K562 (cell line): ENCODE data around the gene ZNF672. TPM values are rescaled to one million over a fixed set of nuclear protein-coding genes. Genes with fewer than 3 reads are reported as not detected.

Experiments used
- ATAC-seq: fragments of 200-7000 bp; cut with Tn5 transposase; 3 replicates; pipeline ENCODE4 v1.9.1; 2020; ENCODE audit warnings: moderate library complexity
- BruUV-seq: library from RNA; stranded (reverse); fragments of 400-500 nt; replicated peaks from 2 replicates; lab custom pipeline; 2021; lab: Mats Ljungman, UMichigan
- CTCF ChIA-PET: fragments of 300-600 bp; formaldehyde crosslinking; extraction: SDS; loops from one replicate; lab custom pipeline; 2021; ENCODE audit warnings: low intra/inter-chr PET ratio; lab: Yijun Ruan, JAX
- POLR2A ChIA-PET: fragments of 300-600, 350-650 bp; sonication (Branson Sonifier 250); formaldehyde crosslinking; extraction: SDS; loops from one replicate; lab custom pipeline; 2021; ENCODE audit warnings: antibody characterized with exemption, inconsistent platforms; lab: Yijun Ruan, JAX
- DNase-seq, 4 experiments: peaks; one replicate each; pipeline versions ENCODE4 v3.0.0 to v3.0.0-alpha.2; 2011 to 2018; ENCODE audit warnings: low spot score in 3 of 4, mixed read lengths in 3 of 4; ENCODE audit errors: extremely low read depth in 1 of 4
- FAIRE-seq: peaks from 2 replicates; lab custom pipeline; 2011; peaks lifted over from hg19 to GRCh38; lab: Jason Lieb, UNC
- H2AFZ ChIP-seq: 2 replicates; pipeline ENCODE4 v1.6.0; 2011; ENCODE audit warnings: low read depth, low read length, control low read depth, inconsistent platforms
- H3K27ac ChIP-seq: fragments of 200-600 bp; 3 replicates; pipeline ENCODE4 v1.8.0; 2011; ENCODE audit warnings: low read depth, mild to moderate bottlenecking, control low read depth, inconsistent platforms, low read length, moderate library complexity, mixed read lengths; ENCODE audit errors: extremely low read depth
- H3K27me3 ChIP-seq, 2 experiments: fragments of 300-600 bp in 1 of 2; 2 replicates in 1 of 2; 3 replicates in 1 of 2; pipeline versions ENCODE4 v1.6.0 to v1.8.0; 2011; ENCODE audit warnings: inconsistent platforms in 2 of 2, low read length in 2 of 2, mild to moderate bottlenecking in 1 of 2, mixed read lengths in 1 of 2, moderate library complexity in 1 of 2; ENCODE audit not compliant: control insufficient read depth in 2 of 2, insufficient read depth in 2 of 2
- H3K36me3 ChIP-seq: fragments of 300-600 bp; 3 replicates; pipeline ENCODE4 v1.8.0; 2011; ENCODE audit warnings: mild to moderate bottlenecking, low read length, inconsistent platforms; ENCODE audit not compliant: control insufficient read depth, insufficient read depth
- H3K4me1 ChIP-seq, 2 experiments: fragments of 200-600 bp in 1 of 2; replicated peaks in 1 of 2; 2 replicates in 1 of 2; 3 replicates in 1 of 2; pipeline versions ENCODE4 v1.5.1 to v1.8.0; 2011; ENCODE audit warnings: inconsistent platforms in 2 of 2, low read length in 2 of 2, mild to moderate bottlenecking in 1 of 2, mixed read lengths in 1 of 2, moderate library complexity in 1 of 2; ENCODE audit not compliant: control insufficient read depth in 2 of 2, insufficient read depth in 2 of 2
- H3K4me2 ChIP-seq: 2 replicates; pipeline ENCODE4 v1.6.1; 2011; ENCODE audit warnings: low read length, control low read depth, inconsistent platforms, mixed read lengths; ENCODE audit not compliant: insufficient read depth
- H3K4me3 ChIP-seq: fragments of 200-600 bp; sonication (generic), shearing (Covaris generic); 2 replicates; pipeline ENCODE4 v1.5.1; 2016; ENCODE audit warnings: control low read depth, inconsistent platforms
- H3K79me2 ChIP-seq: fragments of 200-600 bp; 3 replicates; pipeline ENCODE4 v1.8.0; 2011; ENCODE audit warnings: low read length, inconsistent platforms; ENCODE audit not compliant: control insufficient read depth, insufficient read depth
- H3K9ac ChIP-seq, 2 experiments: 2 replicates each; pipeline versions ENCODE4 v1.6.0 to v1.6.1; 2011; ENCODE audit warnings: low read depth in 2 of 2, low read length in 2 of 2, control low read depth in 1 of 2, inconsistent platforms in 1 of 2, mild to moderate bottlenecking in 1 of 2, mixed read lengths in 1 of 2; ENCODE audit not compliant: insufficient read depth in 1 of 2
- H3K9me1 ChIP-seq: one replicate; pipeline ENCODE4 v1.6.0; 2011; ENCODE audit warnings: inconsistent platforms, mild to moderate bottlenecking, low read length, moderate library complexity; ENCODE audit not compliant: control insufficient read depth, insufficient read depth
- H3K9me3 ChIP-seq: replicated peaks from 2 replicates; pipeline ENCODE4 v1.5.1; 2011; ENCODE audit warnings: low read depth, low read length, inconsistent platforms; ENCODE audit not compliant: control insufficient read depth, insufficient read depth
- H4K20me1 ChIP-seq: replicated peaks from 2 replicates; pipeline ENCODE4 v1.6.1; 2011; ENCODE audit warnings: low read length, inconsistent platforms, mixed read lengths; ENCODE audit not compliant: control insufficient read depth, insufficient read depth
- CBX3 ChIP-seq, 2 experiments: IDR thresholded peaks; 1 replicate in 1 of 2; 2 replicates in 1 of 2; pipeline ENCODE4 v1.6.1; 2012; ENCODE audit warnings: inconsistent platforms in 2 of 2, low read length in 2 of 2, borderline replicate concordance in 1 of 2, control low read depth in 1 of 2
- FOSL1 ChIP-seq: fragments of 200-800 bp; sonication (Bioruptor generic); conservative IDR thresholded peaks from 2 replicates; pipeline ENCODE4 v1.6.1; 2016; ENCODE audit warnings: missing genetic modification characterization, missing compliant biosample characterization
- HCFC1 ChIP-seq: IDR thresholded peaks from 2 replicates; pipeline ENCODE4 v1.6.1; 2012; ENCODE audit warnings: low read depth, low read length, improper control_type of control experiment
- SLC30A9 ChIP-seq: fragments of 250-450 bp; sonication (Bioruptor Pico); IDR thresholded peaks from 2 replicates; pipeline ENCODE4 v1.8.0; 2022; ENCODE audit warnings: mild to moderate bottlenecking, moderate library complexity
- TAF1 ChIP-seq: IDR thresholded peaks from 2 replicates; pipeline ENCODE4 v1.6.1; 2011; ENCODE audit warnings: mild to moderate bottlenecking, low read length, moderate library complexity; ENCODE audit not compliant: insufficient read depth, control insufficient read depth, severe bottlenecking; ENCODE audit errors: extremely low read depth
- WGBS: fragments of 100-300 bp; shearing (Covaris generic); methylation state at CpG from one replicate; pipeline ENCODE4 v1.1.6; 2016; ENCODE audit warnings: low coverage, mixed read lengths; ENCODE audit not compliant: insufficient coverage; ENCODE audit errors: missing lambda C conversion rate; 5-methylcytosine and 5-hydroxymethylcytosine counted together
- in situ Hi-C: fragments of 300-500 bp; cut with MboI; formaldehyde crosslinking; loops from 4 replicates; pipeline ENCODE4 v1.15.0; 2018; ENCODE audit warnings: inconsistent platforms, mixed read lengths
- intact Hi-C: fragments of 100-400 bp; cut with micrococcal nuclease; formaldehyde crosslinking; loops from 2 replicates; pipeline ENCODE4 v1.14.2; 2022
- polyA plus RNA-seq, 8 experiments: library from polyadenylated mRNA; depleted of rRNA in 4 of 8; stranded (reverse) in 5 of 8; unstranded in 3 of 8; fragments of >200 nt; fragmentation: Nextera tagmentation in 2 of 8; fragmentation: Illumina TruSeq in 1 of 8; extraction: Ambion mirVana in 2 of 8; extraction: Trizol in 1 of 8; gene quantifications; 2 replicates each; pipeline versions ENCODE4 v1.2.1 to v1.2.3, GENCODE V29; 2011 to 2014; ENCODE audit warnings: inconsistent platforms in 1 of 8, missing spikeins in 1 of 8
- total RNA-seq, 7 experiments: library from RNA; depleted of rRNA in 6 of 7; stranded (reverse); fragments of >200 nt in 6 of 7; fragmentation: Illumina TruSeq in 2 of 7; extraction: Trizol in 2 of 7; gene quantifications; 2 replicates each; pipeline versions ENCODE4 v1.2.1 to v1.2.3, GENCODE V29; 2011 to 2021; ENCODE audit warnings: low replicate concordance in 1 of 7
- TF ChIP-seq, protein P1 (sequence below): fragments of 250-450 bp; sonication (Bioruptor Pico); IDR thresholded peaks from 2 replicates; pipeline ENCODE4 v1.4.0; 2020

ZNF672 gene
- total and polyA plus RNA-seq, 9 of the 15 experiments (the other 6 are each of a cell fraction or from before 2014, with no cell fraction given), result 1.9 to 57.9 (median 24.1) TPM

DNA sequence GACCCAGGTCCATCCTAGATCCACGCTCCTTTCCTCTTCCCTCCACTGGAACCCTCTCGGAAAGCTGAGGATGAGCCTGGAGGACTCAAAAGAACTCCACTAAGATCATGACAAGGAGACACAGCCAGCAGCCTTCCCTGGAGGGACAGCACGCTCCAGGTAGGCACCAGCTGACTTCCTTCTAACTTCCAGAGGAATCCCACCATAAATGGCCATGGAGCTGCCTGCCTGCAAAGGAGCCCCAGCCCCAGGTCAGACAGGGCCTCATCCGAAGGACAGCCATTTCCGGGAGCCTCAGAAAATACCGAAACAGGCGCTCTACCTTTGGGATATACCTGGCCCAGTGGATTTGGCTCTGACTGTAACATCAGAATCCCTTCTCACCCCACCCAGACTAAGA, 16.4 kb upstream of the ZNF672 start:
- Histone ChIP-seq H3K9ac (peak overlapping the region in 1 of 2 experiments; percentile 10; a peak in 1 of 4 replicates), H3K79me2 (peaks cover 51% of the 10 kb centered on the region), H3K36me3 (peaks cover 65% of the 10 kb centered on the region; the same call in 2 of the 3 replicates), H3K9me3 (no peaks in the 10 kb centered on the region), H3K4me3 (no peak overlapping the region), H3K27ac (no peak overlapping the region), H3K27me3 (no peaks in the 10 kb centered on the region), H3K4me2 (no peak overlapping the region), H4K20me1 (peaks cover 5% of the 10 kb centered on the region; the same call in 1 of the 2 replicates), H2AFZ (no peak overlapping the region), H3K9me1 (no peaks in the 10 kb centered on the region), H3K4me1 (peaks cover 12 to 22% of the 10 kb centered on the region in 2 experiments; a peak in 4 of 5 replicates)
- intact Hi-C loops, result no loop called here
- ATAC-seq (no peak), FAIRE-seq (no peak), DNase-seq (peak in 1 of 4 experiments; percentile 3)
- no peak for TF ChIP-seq HCFC1
- no peak for TF ChIP-seq CBX3 (IDR thresholded peaks at IDR 0.05; ENCODE audit: borderline replicate concordance in 1 of 2, low read length in 2 of 2)
- TF ChIP-seq, protein P1, sequence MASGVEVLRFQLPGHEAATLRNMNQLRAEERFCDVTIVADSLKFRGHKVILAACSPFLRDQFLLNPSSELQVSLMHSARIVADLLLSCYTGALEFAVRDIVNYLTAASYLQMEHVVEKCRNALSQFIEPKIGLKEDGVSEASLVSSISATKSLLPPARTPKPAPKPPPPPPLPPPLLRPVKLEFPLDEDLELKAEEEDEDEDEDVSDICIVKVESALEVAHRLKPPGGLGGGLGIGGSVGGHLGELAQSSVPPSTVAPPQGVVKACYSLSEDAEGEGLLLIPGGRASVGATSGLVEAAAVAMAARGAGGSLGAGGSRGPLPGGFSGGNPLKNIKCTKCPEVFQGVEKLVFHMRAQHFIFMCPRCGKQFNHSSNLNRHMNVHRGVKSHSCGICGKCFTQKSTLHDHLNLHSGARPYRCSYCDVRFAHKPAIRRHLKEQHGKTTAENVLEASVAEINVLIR (CRISPR knock-in tag), result no peak
- TF ChIP-seq TAF1, result no peak
- no peak for TF ChIP-seq SLC30A9
- TF ChIP-seq FOSL1, result no peak
- in situ Hi-C loops, result no loop called here
- ChIA-PET POLR2A (interaction anchor here (0.6 to 3.9 kb wide), 4 partner anchors 9 to 120 kb away, joined by 3 to 14 read pairs (median 4); partner anchors contain the start of gene ZNF672), CTCF (no interaction called here)
- WGBS, result 91% methylated on average over 5 of the region's 7 CpGs
- no TSS peak for BruUV-seq
